Activated T-helper 2 cell treated with anti-CD3 and anti-CD28 coated beads, Interferon-gamma antibody, Interleukin-2, Interleukin-4, amounts not matched to agents 10 μg/mL and 5 μg/mL and 100 μg/mL, durations not matched to agents 14 hours and 24 hours and 36 hours (primary cell): ENCODE results near the gene MMP24OS. TPM values are rescaled to one million over a fixed set of nuclear protein-coding genes. Genes with fewer than 3 reads are reported as not detected.
A peak's percentile ranks its signal among the peaks of the same experiment; 100 is the strongest.
"Not testable (repeated sequence)": the region's sequence is repeated elsewhere in the genome, so short reads cannot be mapped to it uniquely, and the experiment has no call there.

Source experiments
- DNase-seq: peaks from one replicate; pipeline ENCODE4 v3.0.0; 2021; ENCODE audit warnings: low spot score
- H3K27ac Mint-ChIP-seq: one replicate; pipeline ENCODE4 v1.8.0; 2021; ENCODE audit warnings: mixed read lengths
- H3K27me3 Mint-ChIP-seq: one replicate; pipeline ENCODE4 v1.8.0; 2021; ENCODE audit warnings: low read depth, mixed read lengths
- H3K36me3 Mint-ChIP-seq: one replicate; pipeline ENCODE4 v1.8.0; 2021; ENCODE audit warnings: low read depth, mixed read lengths
- H3K4me1 Mint-ChIP-seq: one replicate; pipeline ENCODE4 v1.8.0; 2021; ENCODE audit warnings: low read depth, mixed read lengths
- H3K4me3 Mint-ChIP-seq: one replicate; pipeline ENCODE4 v1.8.0; 2021; ENCODE audit warnings: low read depth, mild to moderate bottlenecking, moderate library complexity, mixed read lengths
- H3K9me3 Mint-ChIP-seq: one replicate; pipeline ENCODE4 v1.8.0; 2021; ENCODE audit warnings: mixed read lengths
- intact Hi-C: fragments of 100-400 bp; cut with micrococcal nuclease; formaldehyde crosslinking; loops from one replicate; pipeline ENCODE4 v1.15.1; 2023
- total RNA-seq: library from RNA; stranded (reverse); gene quantifications from 2 replicates; pipeline ENCODE4 v1.2.3, GENCODE V29; 2022

Gene MMP24OS
- total RNA-seq, 1 donor from 2014 or later: 31.4 TPM

DNA sequence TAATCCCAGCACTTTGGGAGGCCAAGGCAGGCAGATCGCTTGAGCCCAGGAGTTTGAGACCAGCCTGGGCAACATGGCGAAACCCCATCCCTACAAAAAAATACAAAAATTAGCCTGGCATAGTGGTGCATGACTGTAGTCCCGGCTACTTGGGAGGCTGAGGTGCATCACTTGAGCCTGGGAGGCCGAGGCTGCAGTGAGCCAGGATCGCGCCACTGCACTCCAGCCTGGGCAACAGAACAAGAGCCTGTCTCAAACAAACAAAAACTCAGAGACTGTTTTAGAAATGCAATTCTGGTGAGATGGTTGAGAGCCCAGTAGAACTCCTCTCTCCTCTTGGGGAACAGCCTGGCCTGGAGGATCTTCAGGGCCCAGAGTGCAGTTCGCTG lies 37.7 kb upstream of the MMP24OS start:
- H3K36me3 Mint-ChIP-seq: peaks cover 14% of the 10 kb centered on the region
- H3K27me3 Mint-ChIP-seq, H3K9me3 Mint-ChIP-seq, H3K27ac Mint-ChIP-seq, intact Hi-C loops, H3K4me3 Mint-ChIP-seq, DNase-seq: not testable (repeated sequence)
- peaks cover 46% of the 10 kb centered on the region for H3K4me1 Mint-ChIP-seq

DNA sequence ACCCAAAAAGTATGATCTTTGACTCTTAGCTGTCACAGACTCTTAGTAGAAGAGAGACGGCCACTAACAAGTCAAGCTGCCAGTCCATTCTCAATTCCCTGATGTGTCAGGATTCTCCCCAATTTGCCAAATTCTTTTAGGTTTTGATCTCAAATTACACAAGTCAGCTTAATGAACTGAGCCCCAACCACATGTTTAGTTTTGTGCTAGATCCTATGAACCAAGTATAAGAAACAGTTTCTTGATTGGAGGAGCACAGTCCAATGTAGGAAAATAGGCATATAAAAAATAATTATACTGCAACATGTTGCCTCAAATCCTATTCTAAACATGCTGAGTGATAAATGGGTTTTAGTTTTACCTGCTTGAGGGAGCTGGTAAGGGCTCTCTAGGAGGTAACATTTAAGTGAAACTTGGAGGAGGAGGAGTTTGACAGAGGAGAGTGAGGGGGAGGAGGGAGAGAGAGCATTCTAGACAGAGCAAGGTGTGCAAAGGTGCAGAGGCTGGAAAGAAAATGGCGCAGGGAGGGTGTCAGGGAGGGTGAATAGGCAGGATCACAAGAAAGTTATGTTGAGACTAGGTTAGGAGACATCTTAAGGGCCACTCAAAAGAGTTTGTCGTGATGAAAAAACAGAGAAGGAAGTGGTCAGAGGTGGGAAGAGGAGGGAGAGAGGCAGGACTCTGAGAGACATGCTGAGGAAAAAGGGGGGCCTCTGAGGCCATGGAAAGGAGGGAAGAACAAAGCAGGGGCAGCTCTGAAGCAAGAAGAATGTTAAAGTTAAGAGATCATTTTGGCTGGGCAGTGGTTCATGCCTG lies 37.1 kb upstream of the MMP24OS start:
- Mint-ChIP-seq H3K4me3 (no peak overlapping the region), H3K36me3 (peaks cover 15% of the 10 kb centered on the region), H3K27me3 (no peaks in the 10 kb centered on the region), H3K27ac (peak overlapping the region; percentile 67), H3K9me3 (no peaks in the 10 kb centered on the region), H3K4me1 (peaks cover 46% of the 10 kb centered on the region)
- no peak for DNase-seq
- intact Hi-C loops: no loop called here

DNA sequence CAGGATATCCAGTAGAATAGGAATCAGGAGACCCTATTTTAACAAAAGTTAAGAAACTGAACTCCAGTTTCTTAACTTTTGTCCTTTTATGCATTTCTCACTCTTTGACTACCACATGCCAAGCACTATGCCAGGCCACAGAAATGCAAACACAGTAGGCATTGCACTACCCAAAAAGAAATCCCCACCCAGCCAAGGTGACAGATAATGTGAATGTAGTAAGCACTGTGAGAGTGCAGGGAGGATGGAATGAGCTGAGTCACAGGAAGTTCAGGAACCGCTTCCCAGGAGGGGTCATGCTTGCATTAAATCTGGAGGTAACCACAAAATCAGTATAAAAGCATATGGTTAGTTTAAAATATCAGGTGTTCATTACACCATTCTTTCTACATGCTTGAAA lies 34.4 kb upstream of the MMP24OS start:
- DNase-seq: no peak
- Mint-ChIP-seq H3K27me3 (no peaks in the 10 kb centered on the region), H3K36me3 (peaks cover 19% of the 10 kb centered on the region), H3K27ac (peak overlapping the region; percentile 4), H3K4me1 (peaks cover 37% of the 10 kb centered on the region), H3K4me3 (no peak overlapping the region), H3K9me3 (no peaks in the 10 kb centered on the region)
- intact Hi-C loops: loop anchor here (2.0 kb wide), 1 partner anchor 16 kb away; no protein-coding TSS in a partner anchor

DNA sequence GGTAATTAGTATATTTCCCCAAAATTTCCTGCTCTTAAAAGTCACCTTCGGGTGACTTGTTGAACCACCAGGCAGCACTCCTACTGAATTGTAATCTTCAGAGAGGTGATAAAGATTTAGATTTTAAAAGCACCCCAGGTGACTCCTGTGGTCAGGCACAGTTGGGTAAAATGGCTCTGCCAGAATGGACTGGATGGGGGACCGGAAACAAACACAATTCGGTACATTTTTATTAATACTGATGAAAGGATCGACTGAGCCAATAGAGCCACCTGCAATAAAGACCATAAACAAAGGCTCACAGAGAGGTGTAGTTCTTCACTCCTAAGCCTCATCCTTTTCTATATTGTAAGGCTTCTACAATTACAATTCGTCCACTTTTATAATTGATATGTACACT lies 33.9 kb upstream of the MMP24OS start:
- Mint-ChIP-seq H3K4me3 (no peak overlapping the region), H3K27me3 (no peaks in the 10 kb centered on the region), H3K27ac (peak overlapping the region; percentile 8), H3K4me1 (peaks cover 38% of the 10 kb centered on the region), H3K36me3 (peaks cover 19% of the 10 kb centered on the region), H3K9me3 (no peaks in the 10 kb centered on the region)
- no peak for DNase-seq
- intact Hi-C loops: loop anchor here (2.0 kb wide), 1 partner anchor 17 kb away; no protein-coding TSS in a partner anchor

DNA sequence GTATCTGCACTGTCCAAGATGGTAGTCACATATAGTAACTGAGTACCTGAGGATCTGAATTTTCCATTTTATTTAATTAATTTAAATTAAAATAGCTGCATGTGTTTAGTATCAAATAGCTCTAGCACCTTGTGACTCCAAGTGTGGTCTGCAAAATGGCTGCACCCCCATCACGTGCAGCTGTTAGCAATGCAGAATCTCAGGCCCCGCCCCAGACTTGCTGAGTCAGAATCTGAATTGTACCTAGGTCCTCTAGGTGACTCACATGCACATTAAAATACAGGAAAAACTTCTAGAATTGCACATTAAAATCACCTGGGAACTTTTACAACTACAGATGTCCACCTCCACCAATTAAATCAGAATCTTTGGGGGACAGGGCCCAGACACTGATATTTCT lies 33.5 kb upstream of the MMP24OS start:
- H3K27ac Mint-ChIP-seq: peak overlapping the region; percentile 8
- peaks cover 42% of the 10 kb centered on the region for H3K4me1 Mint-ChIP-seq
- no peak overlapping the region for H3K4me3 Mint-ChIP-seq
- H3K27me3 Mint-ChIP-seq: no peaks in the 10 kb centered on the region
- peaks cover 21% of the 10 kb centered on the region for H3K36me3 Mint-ChIP-seq
- DNase-seq: peak; percentile 27
- intact Hi-C loops: no loop called here
- H3K9me3 Mint-ChIP-seq: no peaks in the 10 kb centered on the region

DNA sequence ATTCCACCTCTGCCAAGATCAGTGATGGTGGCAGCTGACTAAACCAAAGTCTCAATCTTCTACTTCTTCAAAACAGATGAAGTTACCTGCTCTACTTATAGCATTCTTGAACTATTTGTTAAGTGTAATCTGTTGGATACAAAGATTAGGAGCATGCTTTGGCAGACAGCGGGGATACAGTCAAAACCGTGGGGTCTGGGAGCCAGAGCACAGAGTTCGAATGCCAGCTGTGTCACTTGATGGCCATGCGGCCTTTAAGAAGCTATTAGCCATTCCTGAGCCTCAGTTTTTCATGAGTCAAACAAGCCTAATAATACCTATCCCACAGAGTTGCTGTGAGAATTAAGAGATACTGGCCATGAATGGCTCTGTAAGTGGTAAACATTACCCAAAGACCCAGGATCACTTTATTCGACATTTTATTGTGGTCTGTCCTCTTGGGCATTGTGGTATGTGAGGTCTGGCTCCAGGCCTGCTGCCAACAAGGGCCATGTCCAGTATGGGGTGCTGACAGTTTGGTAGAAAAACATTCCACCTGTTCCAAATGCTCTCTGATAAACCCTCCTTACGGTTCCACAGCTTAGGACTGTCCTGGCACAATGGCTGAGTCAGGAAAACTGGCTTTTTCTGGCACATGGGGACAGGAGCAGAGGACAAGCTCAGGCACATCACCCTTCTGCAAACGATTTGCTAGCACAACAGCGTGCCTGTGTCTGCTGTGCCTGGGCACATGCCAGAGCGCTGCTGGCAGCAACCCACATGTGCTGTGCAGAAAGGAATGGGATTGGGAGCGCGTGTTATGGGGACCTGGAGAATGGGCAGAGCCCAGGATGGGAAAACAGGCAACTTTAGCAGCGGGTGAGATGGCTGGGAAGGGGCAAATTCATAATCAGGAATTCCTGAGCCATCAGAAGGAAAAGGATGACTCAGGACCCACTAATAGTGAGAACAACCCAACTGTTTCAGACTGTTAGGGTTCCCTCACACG lies 30.0 kb upstream of the MMP24OS start:
- Mint-ChIP-seq H3K27ac (no peak overlapping the region), H3K4me3 (no peak overlapping the region), H3K27me3 (no peaks in the 10 kb centered on the region), H3K4me1 (peaks cover 48% of the 10 kb centered on the region), H3K9me3 (no peaks in the 10 kb centered on the region), H3K36me3 (peaks cover 18% of the 10 kb centered on the region)
- intact Hi-C loops: no loop called here
- no peak for DNase-seq

DNA sequence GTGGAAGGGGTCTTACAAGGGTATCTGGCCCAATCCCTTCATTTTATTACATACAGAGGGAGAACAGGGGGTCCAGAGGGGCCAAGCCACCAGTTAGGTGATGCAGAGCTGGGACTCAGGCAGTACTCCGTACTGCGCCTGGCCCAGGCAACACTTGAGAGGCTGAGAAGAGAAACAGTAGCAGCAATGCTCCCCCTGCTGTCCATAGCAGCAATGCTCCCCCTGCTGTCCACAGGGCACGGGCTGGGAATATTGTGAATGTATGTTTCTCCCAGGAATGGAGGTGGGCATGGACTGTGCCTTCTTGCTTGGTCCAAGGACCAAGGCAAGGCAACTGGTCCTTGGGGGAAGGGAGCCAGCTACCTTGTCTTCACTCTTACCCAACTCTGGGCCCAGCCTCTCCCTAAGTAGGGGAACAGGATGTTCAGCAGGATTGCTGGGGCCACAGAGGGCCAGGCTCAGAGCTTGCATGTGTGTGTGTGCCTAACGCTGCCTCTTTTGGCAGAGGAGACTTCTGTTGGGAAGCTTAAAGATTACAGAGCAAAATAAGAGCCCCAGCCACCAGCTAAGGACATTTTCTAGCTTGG lies 29.1 kb upstream of the MMP24OS start:
- H3K36me3 Mint-ChIP-seq: peaks cover 9% of the 10 kb centered on the region
- H3K9me3 Mint-ChIP-seq: no peaks in the 10 kb centered on the region
- no peaks in the 10 kb centered on the region for H3K27me3 Mint-ChIP-seq
- peak overlapping the region; percentile 93 for H3K27ac Mint-ChIP-seq
- intact Hi-C loops: no loop called here
- H3K4me1 Mint-ChIP-seq: peaks cover 40% of the 10 kb centered on the region
- H3K4me3 Mint-ChIP-seq: no peak overlapping the region
- DNase-seq: peak; percentile 26

DNA sequence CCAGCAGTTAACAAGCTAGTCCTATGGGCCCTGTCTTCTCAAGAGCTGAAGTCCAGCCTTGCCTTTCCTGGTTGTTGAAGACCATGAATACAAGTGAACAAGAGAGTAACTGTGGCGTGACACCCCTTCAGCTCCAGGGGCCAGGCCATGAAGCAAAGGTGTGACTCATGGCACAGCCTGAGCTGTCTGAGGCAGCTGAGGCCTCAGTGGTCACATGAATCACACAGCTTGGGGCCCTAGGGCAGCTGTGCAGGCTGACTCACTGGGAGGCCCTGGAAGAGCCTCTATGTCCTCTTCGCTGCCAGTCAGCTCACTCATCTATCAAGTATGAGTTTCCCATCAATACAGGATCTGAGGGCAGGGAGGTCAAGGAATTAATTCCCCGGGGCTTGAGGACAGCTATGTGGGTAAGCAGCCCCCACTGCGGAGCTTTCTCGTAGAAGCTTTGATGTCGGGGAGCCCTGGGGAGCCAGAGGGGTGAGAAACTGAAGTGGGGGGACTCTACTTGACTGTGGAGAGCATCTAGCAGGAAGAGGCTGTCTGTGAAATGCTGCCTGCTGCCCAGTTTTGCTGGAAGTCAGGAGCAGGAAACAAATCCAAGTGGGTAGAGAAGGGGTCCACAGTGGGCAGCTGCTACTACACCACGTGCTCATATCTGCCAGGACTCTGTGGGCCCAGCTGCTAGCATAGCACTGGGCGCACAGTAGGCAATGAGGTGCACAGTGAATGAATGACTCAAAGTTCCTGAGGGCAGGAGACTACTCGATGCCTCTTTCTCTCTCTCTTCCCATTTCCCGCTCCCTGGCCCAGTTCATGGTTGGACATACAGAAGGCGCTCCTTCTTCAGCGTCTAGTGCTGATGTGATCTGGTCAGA lies 28.0 kb upstream of the MMP24OS start:
- Mint-ChIP-seq H3K4me1 (peaks cover 31% of the 10 kb centered on the region), H3K9me3 (no peaks in the 10 kb centered on the region), H3K36me3 (peaks cover 8% of the 10 kb centered on the region), H3K27ac (peak overlapping the region; percentile 93), H3K4me3 (peak overlapping the region; percentile 43), H3K27me3 (no peaks in the 10 kb centered on the region)
- intact Hi-C loops: no loop called here
- DNase-seq: peak; percentile 43

DNA sequence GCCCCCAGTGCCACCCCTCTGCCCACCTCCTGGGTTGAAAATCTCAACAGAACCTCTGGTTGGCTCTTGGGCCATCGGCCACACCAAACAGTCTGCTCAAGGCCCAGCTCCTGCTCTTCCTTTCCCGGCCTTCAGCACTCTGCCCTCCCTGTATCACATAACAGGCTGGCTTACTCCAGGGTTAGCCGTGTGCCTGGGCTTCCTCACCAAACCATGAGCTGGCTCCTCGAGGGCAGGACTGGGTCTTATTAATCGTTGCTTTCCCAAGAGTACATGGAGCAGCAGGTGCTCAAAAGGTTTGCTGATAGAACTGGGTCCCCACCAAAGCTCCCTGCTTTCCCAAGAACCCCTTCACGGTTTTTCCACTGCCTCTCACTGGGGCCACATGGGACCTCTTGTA lies 27.0 kb upstream of the MMP24OS start:
- Mint-ChIP-seq H3K27ac (peak overlapping the region; percentile 93), H3K4me1 (peaks cover 30% of the 10 kb centered on the region)
- intact Hi-C loops: loop anchor here (1.0 kb wide), 1 partner anchor 134 kb away; no protein-coding TSS in a partner anchor

DNA sequence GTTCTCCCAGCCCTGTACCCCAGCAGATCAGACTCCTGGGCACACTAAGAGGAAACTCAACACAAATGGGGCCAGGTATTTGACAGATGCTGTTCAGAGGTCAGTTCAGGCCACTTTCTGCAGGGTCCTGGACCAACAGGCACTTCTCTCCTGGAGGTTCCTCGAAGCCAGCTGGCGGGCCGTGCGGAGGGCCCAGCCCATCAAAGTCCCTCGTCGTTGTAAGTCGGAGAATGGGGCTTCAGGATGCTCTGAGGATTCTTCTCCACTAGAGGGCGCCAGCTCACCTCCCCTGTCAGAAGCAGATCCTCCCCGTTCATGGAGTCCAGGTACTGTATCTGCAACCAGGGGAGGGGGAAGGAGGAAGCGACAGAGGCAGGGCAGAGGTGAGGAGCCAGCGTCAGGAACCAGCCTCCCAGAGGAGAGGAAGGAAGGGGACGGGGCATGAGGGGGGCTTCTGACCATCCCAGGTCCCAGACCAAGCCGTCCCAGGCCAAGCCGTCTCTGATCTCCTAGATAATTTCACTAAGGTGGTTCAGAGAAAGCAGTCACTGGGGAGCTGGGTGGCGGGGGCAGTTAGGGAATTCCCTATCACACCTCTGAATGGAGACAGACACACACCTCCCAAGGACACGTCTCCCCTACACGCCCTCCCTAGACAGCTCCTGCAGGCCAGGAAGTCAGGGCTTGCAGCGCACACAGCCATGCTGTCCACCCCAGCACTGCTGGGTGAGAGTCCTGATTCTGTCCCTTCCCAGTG lies 26.0 kb upstream of the MMP24OS start:
- Mint-ChIP-seq H3K36me3 (peaks cover 3% of the 10 kb centered on the region), H3K4me1 (peaks cover 29% of the 10 kb centered on the region), H3K4me3 (no peak overlapping the region), H3K9me3 (no peaks in the 10 kb centered on the region), H3K27me3 (no peaks in the 10 kb centered on the region), H3K27ac (peak overlapping the region; percentile 74)
- intact Hi-C loops: loop anchor here (1.0 kb wide), 2 partner anchors 25 to 135 kb away; no protein-coding TSS in a partner anchor
- DNase-seq: peak; percentile 76

More for the DNA sequence above, 27.0 kb upstream of the MMP24OS start:
- Mint-ChIP-seq H3K4me3 (no peak overlapping the region), H3K9me3 (no peaks in the 10 kb centered on the region), H3K27me3 (no peaks in the 10 kb centered on the region), H3K36me3 (peaks cover 6% of the 10 kb centered on the region)
- no peak for DNase-seq

DNA sequence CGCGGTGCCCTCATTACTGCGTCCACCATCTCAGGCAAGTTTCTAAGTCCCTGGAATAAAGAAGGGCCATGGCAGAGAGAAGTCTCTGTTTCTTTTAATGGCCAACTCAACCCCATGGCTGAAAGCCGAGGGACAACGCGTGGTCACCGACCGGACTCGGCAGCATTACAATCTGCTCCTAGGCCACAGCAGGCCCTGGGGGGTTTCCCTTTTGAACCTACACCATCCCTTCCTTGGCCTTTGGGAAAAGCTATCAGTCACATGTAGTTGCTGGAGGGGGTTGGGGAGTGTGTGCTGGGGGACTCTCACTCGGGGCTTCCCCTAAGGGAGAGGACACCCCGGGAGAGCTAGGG lies 25.4 kb upstream of the MMP24OS start:
- intact Hi-C loops: loop anchor here (1.0 kb wide), 1 partner anchor 26 kb away; no protein-coding TSS in a partner anchor
- no peaks in the 10 kb centered on the region for H3K9me3 Mint-ChIP-seq
- peaks cover 3% of the 10 kb centered on the region for H3K36me3 Mint-ChIP-seq
- peaks cover 29% of the 10 kb centered on the region for H3K4me1 Mint-ChIP-seq
- H3K4me3 Mint-ChIP-seq: no peak overlapping the region
- no peak overlapping the region for H3K27ac Mint-ChIP-seq
- no peak for DNase-seq
- H3K27me3 Mint-ChIP-seq: no peaks in the 10 kb centered on the region
